IMR-90 (cell line): ENCODE data around the gene TMEM248. TPM values are rescaled to one million over a fixed set of nuclear protein-coding genes. Genes with fewer than 3 reads are reported as not detected.
"Not testable (repeated sequence)": the region's sequence is repeated elsewhere in the genome, so short reads cannot be mapped to it uniquely, and the experiment has no call there.

Source experiments
- ATAC-seq: fragments of 200-7000 bp; cut with Tn5 transposase; 2 replicates; pipeline ENCODE4 v1.9.1; 2020; ENCODE audit warnings: low read depth, mild to moderate bottlenecking, moderate library complexity
- BruUV-seq: library from RNA; stranded (reverse); fragments of 400-500 nt; replicated peaks from 2 replicates; lab custom pipeline; 2021; lab: Mats Ljungman, UMichigan
- CTCF ChIA-PET: fragments of 300-600 bp; formaldehyde crosslinking; extraction: SDS; loops from one replicate; lab custom pipeline; 2021; ENCODE audit warnings: antibody characterized with exemption; lab: Yijun Ruan, JAX
- POLR2A ChIA-PET: fragments of 300-600 bp; sonication (Branson Sonifier 250); formaldehyde crosslinking; loops from one replicate; lab custom pipeline; 2022; ENCODE audit warnings: antibody characterized with exemption; ENCODE audit not compliant: unreplicated experiment; lab: Charles Lee
- DNase-seq: peaks from one replicate; pipeline ENCODE4 v3.0.0; 2013
- H2AFZ ChIP-seq: replicated peaks from 2 replicates; pipeline ENCODE3; 2013; ENCODE audit warnings: low read length, mild to moderate bottlenecking; ENCODE audit not compliant: poor library complexity
- H2AK5ac ChIP-seq: 2 replicates; pipeline ENCODE4 v1.6.1; 2013; ENCODE audit warnings: low read depth, low read length, inconsistent platforms
- H2AK9ac ChIP-seq: replicated peaks from 2 replicates; pipeline ENCODE3; 2013; ENCODE audit warnings: mild to moderate bottlenecking, low read depth, low read length, moderate library complexity; ENCODE audit not compliant: poor library complexity
- H2BK120ac ChIP-seq: 2 replicates; pipeline ENCODE4 v1.6.1; 2013; ENCODE audit warnings: low read depth, low read length, inconsistent platforms
- H2BK15ac ChIP-seq: 3 replicates; pipeline ENCODE4 v1.6.1; 2013; ENCODE audit warnings: low read depth, low read length, inconsistent platforms
- H2BK20ac ChIP-seq: 2 replicates; pipeline ENCODE4 v1.6.1; 2013; ENCODE audit warnings: low read depth, mild to moderate bottlenecking, inconsistent platforms, low read length, moderate library complexity
- H2BK5ac ChIP-seq: 2 replicates; pipeline ENCODE4 v1.6.1; 2013; ENCODE audit warnings: mild to moderate bottlenecking, low read depth, low read length, inconsistent platforms; ENCODE audit not compliant: poor library complexity, severe bottlenecking
- H3K14ac ChIP-seq: replicated peaks from 2 replicates; pipeline ENCODE4 v1.6.1; 2013; ENCODE audit warnings: low read depth, low read length, inconsistent platforms
- H3K18ac ChIP-seq: 2 replicates; pipeline ENCODE4 v1.6.1; 2013; ENCODE audit warnings: low read depth, low read length, control low read depth
- H3K23ac ChIP-seq: 2 replicates; pipeline ENCODE4 v1.6.1; 2013; ENCODE audit warnings: low read depth, low read length, inconsistent platforms
- H3K27ac ChIP-seq: 2 replicates; pipeline ENCODE4 v1.5.1; 2013; ENCODE audit warnings: mild to moderate bottlenecking, control low read depth, low read length; ENCODE audit not compliant: insufficient read depth
- H3K27me3 ChIP-seq: 2 replicates; pipeline ENCODE4 v1.6.1; 2013; ENCODE audit warnings: low read length; ENCODE audit not compliant: control insufficient read depth, insufficient read depth
- H3K36me3 ChIP-seq: 2 replicates; pipeline ENCODE4 v1.6.1; 2013; ENCODE audit warnings: low read length, mixed read lengths; ENCODE audit not compliant: control insufficient read depth, insufficient read depth
- H3K4ac ChIP-seq: 2 replicates; pipeline ENCODE4 v1.6.1; 2013; ENCODE audit warnings: low read depth, low read length, inconsistent platforms
- H3K4me1 ChIP-seq: 2 replicates; pipeline ENCODE4 v1.6.1; 2013; ENCODE audit warnings: low read length, mixed read lengths; ENCODE audit not compliant: control insufficient read depth, insufficient read depth
- H3K4me2 ChIP-seq: 2 replicates; pipeline ENCODE4 v1.6.1; 2013; ENCODE audit warnings: low read depth, mild to moderate bottlenecking, control low read depth, low read length, moderate library complexity
- H3K4me3 ChIP-seq: 2 replicates; pipeline ENCODE4 v1.5.1; 2013; ENCODE audit warnings: low read depth, mild to moderate bottlenecking, control low read depth, low read length, moderate library complexity; ENCODE audit not compliant: insufficient read depth
- H3K56ac ChIP-seq: 2 replicates; pipeline ENCODE4 v1.6.1; 2013; ENCODE audit warnings: low read length, inconsistent platforms; ENCODE audit not compliant: insufficient read depth; ENCODE audit errors: extremely low read depth
- H3K79me1 ChIP-seq, 2 experiments: 2 replicates each; pipeline ENCODE4 v1.6.1; 2013; ENCODE audit warnings: low read length in 2 of 2, inconsistent platforms in 1 of 2, low read depth in 1 of 2
- H3K9ac ChIP-seq: 2 replicates; pipeline ENCODE4 v1.6.1; 2013; ENCODE audit warnings: low read depth, low read length, control low read depth
- H3K9me1 ChIP-seq: 2 replicates; pipeline ENCODE4 v1.6.1; 2013; ENCODE audit warnings: low read length, inconsistent platforms; ENCODE audit not compliant: insufficient read depth
- H3K9me3 ChIP-seq: 2 replicates; pipeline ENCODE4 v1.6.1; 2013; ENCODE audit warnings: low read length; ENCODE audit not compliant: control insufficient read depth, insufficient read depth
- H4K20me1 ChIP-seq: 2 replicates; pipeline ENCODE4 v1.6.1; 2013; ENCODE audit warnings: low read length, inconsistent platforms; ENCODE audit not compliant: insufficient read depth
- H4K5ac ChIP-seq: 2 replicates; pipeline ENCODE4 v1.6.1; 2013; ENCODE audit warnings: mild to moderate bottlenecking, low read depth, low read length, control low read depth
- H4K8ac ChIP-seq, 2 experiments: 2 replicates each; pipeline ENCODE4 v1.6.1; 2013; ENCODE audit warnings: low read depth in 2 of 2, low read length in 2 of 2, control low read depth in 1 of 2, inconsistent platforms in 1 of 2
- H4K91ac ChIP-seq: 2 replicates; pipeline ENCODE4 v1.6.1; 2013; ENCODE audit warnings: low read depth, low read length, inconsistent platforms; ENCODE audit not compliant: insufficient read depth
- CEBPB ChIP-seq: IDR thresholded peaks from 2 replicates; pipeline ENCODE4 v1.6.1; 2012; ENCODE audit warnings: low read depth, low read length, improper control_type of control experiment
- FOS ChIP-seq: fragments of 150-350 bp; IDR thresholded peaks from 2 replicates; pipeline ENCODE4 v1.6.1; 2016; ENCODE audit warnings: low read depth, low read length
- WGBS, 2 experiments: methylation state at CpG; one replicate each; pipeline versions ENCODE4 v1.1.5 to v1.1.7; 2013; ENCODE audit warnings: missing lambda C conversion rate in 2 of 2; ENCODE audit not compliant: insufficient read length in 1 of 2; ENCODE audit errors: extremely low coverage in 2 of 2; 5-methylcytosine and 5-hydroxymethylcytosine counted together
- dilution Hi-C: fragments of 300-500 bp; cut with HindIII; formaldehyde crosslinking; loops from one replicate; pipeline ENCODE4 v1.14.3; 2018; ENCODE audit warnings: low sequenced_read_pairs; ENCODE audit not compliant: unreplicated experiment
- in situ Hi-C: fragments of 300-500 bp; cut with MboI; formaldehyde crosslinking; loops from 3 replicates; pipeline ENCODE4 v1.14.3; 2019; ENCODE audit warnings: low sequenced_read_pairs, inconsistent platforms, mixed read lengths
- intact Hi-C: fragments of 100-400 bp; cut with micrococcal nuclease; formaldehyde crosslinking; loops from 2 replicates; pipeline ENCODE4 v1.10.0; 2022
- polyA plus RNA-seq, 3 experiments: library from polyadenylated mRNA; depleted of rRNA; stranded (reverse); fragments of >200 nt; gene quantifications; 2 replicates each; pipeline ENCODE4 v1.2.3, GENCODE V29; 2012; ENCODE audit warnings: low replicate concordance in 1 of 3
- total RNA-seq: library from RNA; depleted of rRNA; stranded (reverse); fragments of >200 nt; gene quantifications from 2 replicates; pipeline ENCODE4 v1.2.3, GENCODE V29; 2012

TMEM248 gene
- total and polyA plus RNA-seq, 2 of the 4 experiments (the other 2 are of a cell fraction), result 103 to 175 TPM

DNA sequence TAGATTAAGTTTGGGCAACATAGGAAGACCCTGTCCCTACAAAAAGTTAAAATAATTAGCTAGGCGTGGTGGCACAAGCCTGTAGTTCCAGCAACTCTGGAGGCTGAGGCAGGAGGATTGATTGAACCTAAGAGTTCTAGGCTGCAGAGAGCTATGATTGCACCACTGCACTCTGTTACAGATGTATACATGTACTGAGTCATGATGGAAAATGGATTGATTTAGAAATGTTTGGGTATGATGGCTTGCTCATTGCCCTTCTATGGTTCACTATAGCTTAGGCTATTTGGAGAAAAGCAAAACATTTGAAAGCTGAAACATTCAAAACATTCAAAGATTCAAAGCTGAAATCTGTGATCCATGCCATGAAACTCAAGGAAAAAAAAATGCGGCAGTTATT, 58.0 kb downstream of the TMEM248 start:
- H3K4me1 ChIP-seq, H3K9me3 ChIP-seq, H3K79me1 ChIP-seq, H2AK5ac ChIP-seq, H2BK15ac ChIP-seq, H2AFZ ChIP-seq, H3K27me3 ChIP-seq, H3K9ac ChIP-seq, H4K20me1 ChIP-seq, H3K9me1 ChIP-seq, H3K4me3 ChIP-seq, H2AK9ac ChIP-seq, dilution Hi-C loops, BruUV-seq, H3K36me3 ChIP-seq, H4K91ac ChIP-seq: not testable (repeated sequence)
- peak overlapping the region; percentile 88 for H2BK120ac ChIP-seq
- in situ Hi-C loops, result loop anchor here (25.0 kb wide), 1 partner anchor 417 kb away; no protein-coding TSS in a partner anchor
- POLR2A ChIA-PET, result interaction anchor here (0.6 kb wide), 1 partner anchor 12 kb away, joined by 4 read pairs; no protein-coding TSS in a partner anchor
- intact Hi-C loops, result loop anchor here (10.0 kb wide), 1 partner anchor 54 kb away; the partner anchor contains the start of gene TMEM248
- H3K18ac ChIP-seq, result peak overlapping the region; percentile 78; the same call in 1 of the 2 replicates
- H4K8ac ChIP-seq, result peak overlapping the region in 1 of 2 experiments; percentile 67; a peak in 2 of 4 replicates
- peak overlapping the region; percentile 84 for H3K4ac ChIP-seq
- peak overlapping the region; percentile 90 for H3K27ac ChIP-seq
- peak; percentile 72 for TF ChIP-seq CEBPB
- TF ChIP-seq FOS, result peak; percentile 20; the same call in 1 of the 2 replicates
- ATAC-seq (peak; percentile 96), DNase-seq (peak; percentile 78)
- 0 out of 2 replicates have a peak overlapping the region, but pooled peaks have one; percentile 65 for H3K14ac ChIP-seq
- peak overlapping the region; percentile 89 for H2BK5ac ChIP-seq
- WGBS, 2 experiments, result no CpG with 5 or more reads among the region's 2 CpGs
- peak overlapping the region; percentile 51 for H3K23ac ChIP-seq
- CTCF ChIA-PET, result interaction anchor here (0.6 kb wide), 1 partner anchor 156 kb away, joined by 3 read pairs; no protein-coding TSS in a partner anchor
- 0 out of 2 replicates have a peak overlapping the region, but pooled peaks have one; percentile 9 for H3K4me2 ChIP-seq
- peak overlapping the region; percentile 67; the same call in 1 of the 2 replicates for H3K56ac ChIP-seq
- peak overlapping the region; percentile 60 for H4K5ac ChIP-seq
- 0 out of 2 replicates have a peak overlapping the region, but pooled peaks have one; percentile 84 for H2BK20ac ChIP-seq

DNA sequence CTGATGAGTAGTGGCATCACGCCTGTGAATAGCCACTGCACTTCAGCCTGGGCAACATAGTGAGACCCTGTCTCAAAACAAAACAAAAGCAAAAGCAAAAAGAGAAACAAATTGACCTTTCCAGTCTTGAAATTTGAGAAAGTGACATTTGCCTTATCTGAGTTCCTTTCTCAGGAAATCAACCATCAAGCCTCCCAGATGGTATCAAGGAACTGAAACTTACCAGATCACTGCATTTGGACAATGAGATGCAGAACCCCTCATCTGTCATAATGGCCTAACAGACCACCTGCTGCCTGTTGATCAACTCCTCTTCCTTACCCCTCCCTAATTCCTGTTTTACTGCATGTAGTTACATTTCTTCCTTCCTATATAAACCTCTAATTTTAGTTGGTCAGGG, 59.3 kb downstream of the TMEM248 start:
- not testable (repeated sequence) for ATAC-seq
- H2AK5ac ChIP-seq, result 0 out of 2 replicates have a peak overlapping the region, but pooled peaks have one; percentile 33

More for the DNA sequence above, 59.3 kb downstream of the TMEM248 start:
- H2BK20ac ChIP-seq, H2AFZ ChIP-seq, dilution Hi-C loops, H3K4me2 ChIP-seq, H4K20me1 ChIP-seq, H3K27me3 ChIP-seq, CTCF ChIA-PET, intact Hi-C loops, DNase-seq, H3K4ac ChIP-seq, BruUV-seq, H4K5ac ChIP-seq, H2AK9ac ChIP-seq, H4K91ac ChIP-seq, H3K23ac ChIP-seq, H3K4me1 ChIP-seq, H3K9ac ChIP-seq, H3K4me3 ChIP-seq, H3K9me1 ChIP-seq, H3K36me3 ChIP-seq, H3K79me1 ChIP-seq, H3K56ac ChIP-seq, H3K9me3 ChIP-seq, POLR2A ChIA-PET: not testable (repeated sequence)
- Histone ChIP-seq H2BK15ac (peak overlapping the region; percentile 60; the same call in 2 of the 3 replicates), H3K27ac (peak overlapping the region; percentile 90; the same call in 1 of the 2 replicates), H2BK120ac (peak overlapping the region; percentile 88), H3K14ac (0 out of 2 replicates have a peak overlapping the region, but pooled peaks have one; percentile 65), H4K8ac (0 out of 4 replicates have a peak overlapping the region, but pooled peaks of 1 of the 2 experiments have one; percentile 81), H3K18ac (peak overlapping the region; percentile 9), H2BK5ac (peak overlapping the region; percentile 89)
- no CpG with 5 or more reads among the region's 1 CpG for WGBS, 2 experiments
- in situ Hi-C loops, result loop anchor here (25.0 kb wide), 1 partner anchor 418 kb away; no protein-coding TSS in a partner anchor
